ENCODE measurements around the gene MINK1. TPM values are rescaled to one million over a fixed set of nuclear protein-coding genes. Genes with fewer than 3 reads are reported as not detected.

The MINK1 gene
- total RNA-seq, 1 donor from 2014 or later: 117 TPM

- no peak for TF ChIP-seq CTCF (IDR thresholded peaks at IDR 0.05; ENCODE audit: unreplicated experiment)
- Mint-ChIP-seq H3K27me3 (ENCODE audit: low read depth) (peaks cover 10% of the 10 kb centered on the region), H3K9me3 (no peaks in the 10 kb centered on the region), H3K36me3 (peaks cover 17% of the 10 kb centered on the region), H3K4me1 (peaks cover 7% of the 10 kb centered on the region), H3K4me3 (peak overlapping the region; percentile 100), H3K27ac (peak overlapping the region; percentile 99)
- DNase-seq (ENCODE audit: low spot score in 2 of 2, unreplicated experiment in 2 of 2): no peak
Measured at GRCh38 chr17:4796552-4796920, 36.6 kb upstream of the MINK1 start.

GRCh38 chr17:4800462-4801196, 32.5 kb upstream of the MINK1 start:
- no peaks in the 10 kb centered on the region for H3K27me3 Mint-ChIP-seq (ENCODE audit: low read depth)
- H3K4me3 Mint-ChIP-seq: no peak overlapping the region
- no peak for TF ChIP-seq CTCF (IDR thresholded peaks at IDR 0.05; ENCODE audit: unreplicated experiment)
- no peak overlapping the region for H3K27ac Mint-ChIP-seq
- DNase-seq (ENCODE audit: low spot score in 2 of 2, unreplicated experiment in 2 of 2): no peak
- peaks cover 17% of the 10 kb centered on the region for H3K36me3 Mint-ChIP-seq
- H3K4me1 Mint-ChIP-seq: peaks cover 7% of the 10 kb centered on the region
- H3K9me3 Mint-ChIP-seq: no peaks in the 10 kb centered on the region

DNA sequence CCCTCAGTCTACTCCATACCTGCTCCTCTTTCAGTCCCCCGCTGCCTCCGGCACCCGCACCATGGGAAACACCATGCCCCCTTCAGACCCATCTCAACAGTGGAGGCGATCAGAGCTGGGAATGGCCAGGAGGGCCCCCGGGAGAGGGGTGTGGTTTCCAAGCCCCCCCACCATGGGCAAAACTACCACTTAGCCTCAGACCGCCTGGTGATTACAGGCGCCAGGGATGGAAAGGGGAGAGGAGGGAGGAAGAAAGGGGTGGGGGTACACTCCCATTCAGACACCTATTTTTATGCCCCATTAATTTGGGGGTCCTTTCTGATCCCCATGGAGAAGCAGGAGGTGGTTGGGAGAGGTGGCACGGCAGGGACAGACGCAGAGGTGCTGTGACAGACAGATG, 30.9 kb upstream of the MINK1 start, which contains the start of gene C17orf114:
C17orf114 (minus strand) TSS at position 101 of the 400 bp plus-strand sequence.
- no peak for TF ChIP-seq CTCF (IDR thresholded peaks at IDR 0.05; ENCODE audit: unreplicated experiment)
- peaks cover 16% of the 10 kb centered on the region for H3K36me3 Mint-ChIP-seq
- no peaks in the 10 kb centered on the region for H3K27me3 Mint-ChIP-seq (ENCODE audit: low read depth)
- no peak for DNase-seq (ENCODE audit: low spot score in 2 of 2, unreplicated experiment in 2 of 2)
- H3K9me3 Mint-ChIP-seq: no peaks in the 10 kb centered on the region
- peaks cover 6% of the 10 kb centered on the region for H3K4me1 Mint-ChIP-seq
- H3K4me3 Mint-ChIP-seq: no peak within 1 kb of the TSS
- no peak within 1 kb of the TSS for H3K27ac Mint-ChIP-seq

DNA sequence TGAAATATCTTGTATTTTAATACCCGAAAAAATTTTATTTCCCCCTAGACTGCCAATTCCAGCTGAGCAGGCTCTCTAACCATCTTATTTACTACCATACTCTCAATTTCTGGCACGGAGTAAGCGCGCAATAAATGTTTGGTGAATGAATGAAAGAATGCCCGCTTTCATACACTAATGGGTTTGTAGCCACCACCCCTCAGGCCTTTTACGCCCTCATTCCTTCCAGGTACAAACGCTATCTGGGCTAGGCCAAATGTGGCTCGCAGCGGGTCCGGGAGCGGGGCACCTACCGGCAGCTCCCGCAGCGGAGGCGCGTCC, 26.7 kb upstream of the MINK1 start:
- no peak for DNase-seq (ENCODE audit: low spot score in 2 of 2, unreplicated experiment in 2 of 2)
- H3K27ac Mint-ChIP-seq: peak overlapping the region; percentile 45

GRCh38 chr17:4806777-4807604, 26.1 kb upstream of the MINK1 start, which contains the start of gene PLD2:
TSS of gene PLD2 (plus strand) at chr17:4807152. CDS start at chr17:4807773, 621 bp downstream.
- H3K36me3 Mint-ChIP-seq: peaks cover 17% of the 10 kb centered on the region
- TF ChIP-seq CTCF (IDR thresholded peaks at IDR 0.05; ENCODE audit: unreplicated experiment): no peak

More for the DNA sequence above, 26.7 kb upstream of the MINK1 start:
- Mint-ChIP-seq H3K4me3 (peak overlapping the region; percentile 68), H3K9me3 (no peaks in the 10 kb centered on the region), H3K27me3 (ENCODE audit: low read depth) (no peaks in the 10 kb centered on the region), H3K36me3 (peaks cover 15% of the 10 kb centered on the region), H3K4me1 (peaks cover 19% of the 10 kb centered on the region)
- no peak for TF ChIP-seq CTCF (IDR thresholded peaks at IDR 0.05; ENCODE audit: unreplicated experiment)

More at GRCh38 chr17:4806777-4807604, 26.1 kb upstream of the MINK1 start, which contains the start of gene PLD2:
- DNase-seq (ENCODE audit: low spot score in 2 of 2, unreplicated experiment in 2 of 2): peak; percentile 66 to 76
- H3K4me3 Mint-ChIP-seq: peak within 1 kb of the TSS; percentile 91
- H3K9me3 Mint-ChIP-seq: no peaks in the 10 kb centered on the region
- H3K27ac Mint-ChIP-seq: peak within 1 kb of the TSS; percentile 75
- H3K4me1 Mint-ChIP-seq: peaks cover 19% of the 10 kb centered on the region
- H3K27me3 Mint-ChIP-seq (ENCODE audit: low read depth): no peaks in the 10 kb centered on the region
